Right cardiac atrium (tissue), 5 donors: ENCODE results near the gene ZNF407. TPM values are rescaled to one million over a fixed set of nuclear protein-coding genes. Genes with fewer than 3 reads are reported as not detected.
"Not testable (repeated sequence)": the region's sequence is repeated elsewhere in the genome, so short reads cannot be mapped to it uniquely, and the experiment has no call there.

ENCODE experiments used
- ATAC-seq, 2 donors: fragments of 200-7000 bp; cut with Tn5 transposase; one replicate each; pipeline versions ENCODE4 v1.8.0 to v1.9.1; 2020; ENCODE audit warnings: moderate library complexity in 2 of 2, mild to moderate bottlenecking in 1 of 2
- DNase-seq, 3 donors: peaks; one replicate each; pipeline ENCODE4 v3.0.0-alpha.2; 2020
- H3K27ac ChIP-seq: one replicate; pipeline ENCODE4 v1.5.1; 2013; ENCODE audit warnings: mild to moderate bottlenecking, low read length, control low read depth, moderate library complexity
- H3K27me3 ChIP-seq: one replicate; pipeline ENCODE4 v1.6.1; 2013; ENCODE audit not compliant: control insufficient read depth, insufficient read depth
- H3K4me1 ChIP-seq: one replicate; pipeline ENCODE4 v1.6.1; 2013; ENCODE audit warnings: low read length; ENCODE audit not compliant: control insufficient read depth, insufficient read depth
- H3K4me3 ChIP-seq: one replicate; pipeline ENCODE4 v1.5.1; 2013; ENCODE audit warnings: low read length, control low read depth
- H3K9me3 ChIP-seq: one replicate; pipeline ENCODE4 v1.6.1; 2013; ENCODE audit warnings: low read length; ENCODE audit not compliant: control insufficient read depth
- WGBS: extraction: QIAGEN DNeasy Blood & Tissue Kit; methylation state at CpG from one replicate; pipeline ENCODE4 v1.1.7; 2013; 5-methylcytosine and 5-hydroxymethylcytosine counted together
- intact Hi-C, 4 donors: fragments of 100-400 bp; cut with DNase I; formaldehyde crosslinking; loops; one replicate each; pipeline versions ENCODE4 v1.11.0 to v1.14.0; 2022 to 2023
- polyA plus RNA-seq: library from polyadenylated mRNA; stranded (reverse); fragments of 200-250 nt; gene quantifications from one replicate; pipeline ENCODE4 v1.2.3, GENCODE V29; 2013
- total RNA-seq, 4 donors: library from RNA; stranded (reverse); fragmentation: NEBNext Ultra II Directional; extraction: Animal tissue kit (Norgen Biotek cat#: 25700); gene quantifications; one replicate each; pipeline ENCODE4 v1.2.1, GENCODE V29; 2021
- donor health status: healthy with polysubstance abuse.
- donor health status: DM: no; HTN: yes; CAD: no.
- donor health status: DM: no; HTN: no; CAD: no.
- donor health status: DM: no; HTN: yes; CAD: no; lungs with severe emphysema.
- donor health status: DM: yes; HTN: yes; CAD: no.

The ZNF407 gene
- total and polyA plus RNA-seq, 5 donors, result 3.8 to 14.7 (median 12.7) TPM

- intact Hi-C loops, result no loop called here
- ATAC-seq (no peak), DNase-seq (no peak)
- Histone ChIP-seq H3K27ac (no peak overlapping the region), H3K4me3 (no peak overlapping the region), H3K4me1 (no peaks in the 10 kb centered on the region), H3K27me3 (no peaks in the 10 kb centered on the region), H3K9me3 (no peaks in the 10 kb centered on the region)
- 91% methylated on average over 6 of the region's 6 CpGs for WGBS
Observed at GRCh38 chr18:75097491-75098225, 500.0 kb downstream of the ZNF407 start.

- intact Hi-C loops, result no loop called here
- Histone ChIP-seq H3K4me3 (no peak overlapping the region), H3K4me1 (no peaks in the 10 kb centered on the region), H3K9me3 (no peaks in the 10 kb centered on the region), H3K27ac (no peak overlapping the region), H3K27me3 (no peaks in the 10 kb centered on the region)
- WGBS, result 92% methylated on average over 3 of the region's 3 CpGs
- no peak for DNase-seq
- no peak for ATAC-seq
Observed at GRCh38 chr18:75100832-75101630, 503.4 kb downstream of the ZNF407 start.

- Histone ChIP-seq H3K4me3 (no peak overlapping the region), H3K9me3 (no peaks in the 10 kb centered on the region), H3K4me1 (no peaks in the 10 kb centered on the region), H3K27ac (no peak overlapping the region), H3K27me3 (no peaks in the 10 kb centered on the region)
- ATAC-seq, result no peak
- WGBS, result 87% methylated on average over 3 of the region's 3 CpGs
- DNase-seq, result no peak
- intact Hi-C loops, result no loop called here
Observed at GRCh38 chr18:75101916-75102315, 504.2 kb downstream of the ZNF407 start.

- H3K27me3 ChIP-seq, intact Hi-C loops, H3K4me1 ChIP-seq, DNase-seq, H3K9me3 ChIP-seq, H3K27ac ChIP-seq, ATAC-seq, H3K4me3 ChIP-seq: not testable (repeated sequence)
- 62% methylated on average over 6 of the region's 6 CpGs for WGBS
Observed at GRCh38 chr18:75104029-75104428, 506.4 kb downstream of the ZNF407 start.

- no peaks in the 10 kb centered on the region for H3K4me1 ChIP-seq
- intact Hi-C loops, result no loop called here
- WGBS, result 93% methylated on average over 15 of the region's 15 CpGs
Observed at GRCh38 chr18:75104483-75104882, 506.8 kb downstream of the ZNF407 start.

GRCh38 chr18:75105551-75106254 lies 508.0 kb downstream of the ZNF407 start:
- intact Hi-C loops, result no loop called here
- Histone ChIP-seq H3K9me3 (no peaks in the 10 kb centered on the region), H3K27ac (no peak overlapping the region), H3K27me3 (no peaks in the 10 kb centered on the region), H3K4me3 (no peak overlapping the region), H3K4me1 (no peaks in the 10 kb centered on the region)
- DNase-seq (no peak), ATAC-seq (peak in 1 of 2 donors; percentile 16)
- 91% methylated on average over 15 of the region's 15 CpGs for WGBS

More at GRCh38 chr18:75104483-75104882, 506.8 kb downstream of the ZNF407 start:
- H3K27me3 ChIP-seq, result no peaks in the 10 kb centered on the region
- ATAC-seq, result no peak
- H3K27ac ChIP-seq, result no peak overlapping the region
- H3K9me3 ChIP-seq, result no peaks in the 10 kb centered on the region
- no peak for DNase-seq
- H3K4me3 ChIP-seq, result no peak overlapping the region

GRCh38 chr18:75106746-75107145 lies 509.1 kb downstream of the ZNF407 start:
- Histone ChIP-seq H3K4me1 (no peaks in the 10 kb centered on the region), H3K4me3 (no peak overlapping the region), H3K9me3 (no peaks in the 10 kb centered on the region), H3K27me3 (no peaks in the 10 kb centered on the region), H3K27ac (no peak overlapping the region)
- DNase-seq (no peak), ATAC-seq (no peak)
- intact Hi-C loops, result no loop called here
- 89% methylated on average over 13 of the region's 13 CpGs for WGBS

- Histone ChIP-seq H3K4me3 (no peak overlapping the region), H3K27ac (no peak overlapping the region), H3K27me3 (no peaks in the 10 kb centered on the region), H3K9me3 (no peaks in the 10 kb centered on the region), H3K4me1 (no peaks in the 10 kb centered on the region)
- intact Hi-C loops, result no loop called here
- ATAC-seq (no peak), DNase-seq (no peak)
- WGBS, result 88% methylated on average over 19 of the region's 19 CpGs
Observed at GRCh38 chr18:75107196-75107930, 509.7 kb downstream of the ZNF407 start.

- Histone ChIP-seq H3K4me1 (no peaks in the 10 kb centered on the region), H3K9me3 (no peaks in the 10 kb centered on the region), H3K27ac (no peak overlapping the region), H3K4me3 (no peak overlapping the region), H3K27me3 (no peaks in the 10 kb centered on the region)
- ATAC-seq (no peak), DNase-seq (peak in 1 of 3 donors; percentile 21)
- intact Hi-C loops, result no loop called here
- whole genome bisulfite sequencing, result 77% methylated on average over 8 of the region's 8 CpGs
Observed at GRCh38 chr18:75107931-75108276, 510.2 kb downstream of the ZNF407 start.

- intact Hi-C loops, result no loop called here
- no peaks in the 10 kb centered on the region for H3K27me3 ChIP-seq
- no peaks in the 10 kb centered on the region for H3K4me1 ChIP-seq
- H3K4me3 ChIP-seq, result no peak overlapping the region
- DNase-seq (no peak), ATAC-seq (no peak)
- 86% methylated on average over 20 of the region's 20 CpGs for WGBS
- no peak overlapping the region for H3K27ac ChIP-seq
- H3K9me3 ChIP-seq, result no peaks in the 10 kb centered on the region
Observed at GRCh38 chr18:75108579-75109318, 511.1 kb downstream of the ZNF407 start.
